Measurements from ENCODE around the gene SIDT2. TPM values are rescaled to one million over a fixed set of nuclear protein-coding genes. Genes with fewer than 3 reads are reported as not detected.

Gene SIDT2
- total RNA-seq, 2 donors from 2014 or later = 39.3 to 43.0 TPM

DNA sequence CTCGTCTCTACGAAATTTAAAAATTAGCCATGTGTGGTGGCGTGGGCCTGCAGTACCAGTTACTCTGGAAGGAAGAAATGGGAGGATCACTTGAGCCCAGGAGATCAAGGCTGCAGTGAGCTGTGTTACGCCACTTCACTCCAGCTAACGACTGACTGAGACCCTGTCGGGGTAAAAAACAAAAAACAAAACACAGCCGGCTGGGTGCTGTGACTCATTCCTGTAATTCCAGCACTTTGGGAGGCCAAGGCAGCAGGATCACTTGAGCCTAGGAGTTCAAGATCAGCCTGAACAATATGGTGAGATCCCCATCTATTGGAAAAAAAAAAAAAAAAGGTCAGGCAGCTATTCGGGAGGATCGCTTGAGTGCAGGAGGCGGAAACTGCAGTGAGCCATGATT lies 32.0 kb upstream of the SIDT2 start:
- peak overlapping the region; percentile 88 for H3K4me3 Mint-ChIP-seq
- no peaks in the 10 kb centered on the region for H3K27me3 ChIP-seq (ENCODE audit: control insufficient read depth, insufficient read depth, low read length, poor library complexity, severe bottlenecking)
- WGBS, 2 experiments (ENCODE audit: insufficient coverage in 1 of 2, insufficient read length in 1 of 2) = 83% methylated on average over 10 of the region's 10 CpGs
- H3K9me3 ChIP-seq (ENCODE audit: control insufficient read depth, low read length) = no peaks in the 10 kb centered on the region
- H3K4me3 ChIP-seq (ENCODE audit: low read length) = peak overlapping the region; percentile 96
- peaks cover 6% of the 10 kb centered on the region for H3K27me3 Mint-ChIP-seq (ENCODE audit: insufficient read depth)
- no peaks in the 10 kb centered on the region for H3K9me3 Mint-ChIP-seq
- no peak overlapping the region for H3K27ac ChIP-seq (ENCODE audit: low read depth, low read length)
- no peak for TF ChIP-seq CTCF (conservative IDR thresholded peaks at IDR 0.05)
- H3K36me3 ChIP-seq (ENCODE audit: control insufficient read depth, insufficient read depth, low read length) = peaks cover 41% of the 10 kb centered on the region
- no peaks in the 10 kb centered on the region for H3K4me1 ChIP-seq (ENCODE audit: control insufficient read depth, insufficient read depth, low read length)
- DNase-seq = peak; percentile 69
- peaks cover 27% of the 10 kb centered on the region for H3K4me1 Mint-ChIP-seq
- H3K36me3 Mint-ChIP-seq (ENCODE audit: low read depth) = peaks cover 52% of the 10 kb centered on the region
- peak overlapping the region; percentile 55 for H3K27ac Mint-ChIP-seq
- no peak overlapping the region for H3K9ac ChIP-seq (ENCODE audit: extremely low read depth, low read length, poor library complexity, severe bottlenecking)

GRCh38 chr11:117152066-117152465 lies 26.5 kb upstream of the SIDT2 start:
- Mint-ChIP-seq H3K9me3 (no peaks in the 10 kb centered on the region), H3K36me3 (ENCODE audit: low read depth) (peaks cover 74% of the 10 kb centered on the region), H3K4me3 (no peak overlapping the region), H3K27me3 (ENCODE audit: insufficient read depth) (no peaks in the 10 kb centered on the region), H3K4me1 (peaks cover 6% of the 10 kb centered on the region), H3K27ac (no peak overlapping the region)
- H3K9ac ChIP-seq (ENCODE audit: extremely low read depth, low read length, poor library complexity, severe bottlenecking) = no peak overlapping the region
- no peak overlapping the region for H3K27ac ChIP-seq (ENCODE audit: low read depth, low read length)
- no peak overlapping the region for H3K4me3 ChIP-seq (ENCODE audit: low read length)
- no peak for TF ChIP-seq CTCF (conservative IDR thresholded peaks at IDR 0.05)
- peaks cover 75% of the 10 kb centered on the region for H3K36me3 ChIP-seq (ENCODE audit: control insufficient read depth, insufficient read depth, low read length)
- no peaks in the 10 kb centered on the region for H3K4me1 ChIP-seq (ENCODE audit: control insufficient read depth, insufficient read depth, low read length)
- no peaks in the 10 kb centered on the region for H3K27me3 ChIP-seq (ENCODE audit: control insufficient read depth, insufficient read depth, low read length, poor library complexity, severe bottlenecking)
- no peaks in the 10 kb centered on the region for H3K9me3 ChIP-seq (ENCODE audit: control insufficient read depth, low read length)
- WGBS, 2 experiments (ENCODE audit: insufficient coverage in 1 of 2, insufficient read length in 1 of 2) = 83 to 95% methylated on average over 1 to 2 of the region's 2 CpGs
- no peak for DNase-seq

GRCh38 chr11:117154468-117154867 lies 24.1 kb upstream of the SIDT2 start:
- Histone ChIP-seq H3K4me3 (ENCODE audit: low read length) (no peak overlapping the region), H3K27ac (ENCODE audit: low read depth, low read length) (no peak overlapping the region), H3K27me3 (ENCODE audit: control insufficient read depth, insufficient read depth, low read length, poor library complexity, severe bottlenecking) (no peaks in the 10 kb centered on the region), H3K4me1 (ENCODE audit: control insufficient read depth, insufficient read depth, low read length) (no peaks in the 10 kb centered on the region), H3K9me3 (ENCODE audit: control insufficient read depth, low read length) (no peaks in the 10 kb centered on the region), H3K36me3 (ENCODE audit: control insufficient read depth, insufficient read depth, low read length) (peaks cover 74% of the 10 kb centered on the region), H3K9ac (ENCODE audit: extremely low read depth, low read length, poor library complexity, severe bottlenecking) (no peak overlapping the region)
- H3K9me3 Mint-ChIP-seq = no peaks in the 10 kb centered on the region
- H3K4me3 Mint-ChIP-seq = no peak overlapping the region
- 95 to 100% methylated on average over 3 to 5 of the region's 5 CpGs for WGBS, 2 experiments (ENCODE audit: insufficient coverage in 1 of 2, insufficient read length in 1 of 2)
- peaks cover 74% of the 10 kb centered on the region for H3K36me3 Mint-ChIP-seq (ENCODE audit: low read depth)
- no peak for TF ChIP-seq CTCF (conservative IDR thresholded peaks at IDR 0.05)
- no peaks in the 10 kb centered on the region for H3K27me3 Mint-ChIP-seq (ENCODE audit: insufficient read depth)
- no peaks in the 10 kb centered on the region for H3K4me1 Mint-ChIP-seq
- no peak for DNase-seq
- H3K27ac Mint-ChIP-seq = no peak overlapping the region
